Upper lobe of left lung (tissue), 4 donors: ENCODE data around the gene SMOC2.

Source experiments
- POLR2A ChIP-seq, 4 donors: fragments of 450-650 bp; IDR thresholded peaks; one replicate each; pipeline ENCODE4 v1.5.1; 2016 to 2017; ENCODE audit warnings: antibody characterized with exemption in 4 of 4, mild to moderate bottlenecking in 2 of 4
- TF ChIP-seq, protein P1 (sequence below), 6 experiments: fragments of 450-650 bp in 4 of 6; fragments of 200-600 bp in 2 of 6; sonication (generic) in 2 of 6; IDR thresholded peaks; one replicate each; pipeline ENCODE4 v1.5.1; 2016 to 2019; ENCODE audit warnings: antibody characterized with exemption in 6 of 6

DNA sequence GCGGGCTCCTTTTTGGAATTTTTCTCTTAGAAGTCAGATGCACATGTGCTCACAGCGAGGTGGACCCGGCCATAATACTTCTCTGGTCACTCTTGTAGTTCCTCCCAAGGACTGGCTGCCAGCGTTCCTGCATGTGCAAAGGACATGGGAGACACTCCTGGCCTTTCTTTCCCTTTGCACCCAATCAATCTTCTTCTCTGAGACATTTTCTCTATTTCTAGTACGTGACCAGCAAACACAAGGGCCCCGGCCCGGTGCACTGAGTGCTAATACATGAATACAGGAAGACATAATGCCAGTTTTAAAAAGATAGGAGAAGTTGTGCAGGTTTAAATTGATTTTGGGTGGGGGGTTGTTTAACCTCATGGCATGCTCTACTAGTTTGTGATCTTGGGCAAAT, 233.6 kb downstream of the SMOC2 start:
- TF ChIP-seq, protein P1, sequence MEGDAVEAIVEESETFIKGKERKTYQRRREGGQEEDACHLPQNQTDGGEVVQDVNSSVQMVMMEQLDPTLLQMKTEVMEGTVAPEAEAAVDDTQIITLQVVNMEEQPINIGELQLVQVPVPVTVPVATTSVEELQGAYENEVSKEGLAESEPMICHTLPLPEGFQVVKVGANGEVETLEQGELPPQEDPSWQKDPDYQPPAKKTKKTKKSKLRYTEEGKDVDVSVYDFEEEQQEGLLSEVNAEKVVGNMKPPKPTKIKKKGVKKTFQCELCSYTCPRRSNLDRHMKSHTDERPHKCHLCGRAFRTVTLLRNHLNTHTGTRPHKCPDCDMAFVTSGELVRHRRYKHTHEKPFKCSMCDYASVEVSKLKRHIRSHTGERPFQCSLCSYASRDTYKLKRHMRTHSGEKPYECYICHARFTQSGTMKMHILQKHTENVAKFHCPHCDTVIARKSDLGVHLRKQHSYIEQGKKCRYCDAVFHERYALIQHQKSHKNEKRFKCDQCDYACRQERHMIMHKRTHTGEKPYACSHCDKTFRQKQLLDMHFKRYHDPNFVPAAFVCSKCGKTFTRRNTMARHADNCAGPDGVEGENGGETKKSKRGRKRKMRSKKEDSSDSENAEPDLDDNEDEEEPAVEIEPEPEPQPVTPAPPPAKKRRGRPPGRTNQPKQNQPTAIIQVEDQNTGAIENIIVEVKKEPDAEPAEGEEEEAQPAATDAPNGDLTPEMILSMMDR (IDR thresholded peaks at IDR 0.05) = no peak
- TF ChIP-seq POLR2A (IDR thresholded peaks at IDR 0.05) = no peak
